CD4-positive, alpha-beta memory T cell (primary cell): Measurements from ENCODE around the gene C14orf93. TPM values are rescaled to one million over a fixed set of nuclear protein-coding genes. Genes with fewer than 3 reads are reported as not detected.

ENCODE experiments used
- CTCF ChIA-PET: fragments of 350-600 bp; sonication (Branson Sonifier 250); formaldehyde crosslinking; loops from one replicate; lab custom pipeline; 2021; ENCODE audit warnings: inconsistent platforms; ENCODE audit not compliant: partially characterized antibody; lab: Charles Lee
- POLR2A ChIA-PET: fragments of 350-600 bp; sonication (Branson Sonifier 250); formaldehyde crosslinking; loops from one replicate; lab custom pipeline; 2021; ENCODE audit not compliant: partially characterized antibody; lab: Charles Lee
- DNase-seq, 5 donors: peaks; one replicate each; pipeline versions ENCODE4 v3.0.0 to v3.0.0-alpha.2; 2020 to 2022; ENCODE audit warnings: mixed read lengths in 1 of 5
- H3K27ac ChIP-seq: one replicate; pipeline ENCODE4 v1.7.0; 2013; ENCODE audit warnings: low read depth, low read length
- H3K27me3 ChIP-seq: 2 replicates; pipeline ENCODE4 v1.7.0; 2013; ENCODE audit warnings: mild to moderate bottlenecking, low read length, moderate library complexity; ENCODE audit not compliant: insufficient read depth
- H3K36me3 ChIP-seq: 2 replicates; pipeline ENCODE4 v1.7.0; 2013; ENCODE audit warnings: mild to moderate bottlenecking, low read length, moderate library complexity; ENCODE audit not compliant: insufficient read depth
- H3K4me1 ChIP-seq: 2 replicates; pipeline ENCODE4 v1.7.0; 2013; ENCODE audit warnings: mild to moderate bottlenecking, low read length, moderate library complexity; ENCODE audit not compliant: insufficient read depth
- H3K4me3 ChIP-seq, 2 donors: one replicate each; pipeline ENCODE4 v1.7.0; 2013; ENCODE audit warnings: low read length in 2 of 2, mild to moderate bottlenecking in 1 of 2
- H3K9me3 ChIP-seq, 2 donors: one replicate each; pipeline ENCODE4 v1.7.0; 2013; ENCODE audit warnings: low read length in 2 of 2, control low read depth in 1 of 2; ENCODE audit not compliant: control insufficient read depth in 1 of 2
- H3K27ac Mint-ChIP-seq, 7 donors: one replicate each; pipeline ENCODE4 v1.8.0; 2020 to 2021; ENCODE audit warnings: mixed read lengths in 7 of 7, mild to moderate bottlenecking in 6 of 7, inconsistent platforms in 3 of 7, moderate library complexity in 3 of 7
- H3K27me3 Mint-ChIP-seq, 2 donors: one replicate each; pipeline ENCODE4 v1.8.0; 2020 to 2021; ENCODE audit warnings: mixed read lengths in 2 of 2
- H3K36me3 Mint-ChIP-seq, 2 donors: one replicate each; pipeline ENCODE4 v1.8.0; 2020 to 2021; ENCODE audit warnings: mixed read lengths in 2 of 2, inconsistent platforms in 1 of 2, mild to moderate bottlenecking in 1 of 2
- H3K4me1 Mint-ChIP-seq, 4 donors: one replicate each; pipeline ENCODE4 v1.8.0; 2020 to 2021; ENCODE audit warnings: mixed read lengths in 4 of 4, mild to moderate bottlenecking in 1 of 4
- H3K4me3 Mint-ChIP-seq, 8 donors: one replicate each; pipeline ENCODE4 v1.8.0; 2020 to 2021; ENCODE audit warnings: mixed read lengths in 8 of 8, mild to moderate bottlenecking in 7 of 8, moderate library complexity in 6 of 8, inconsistent platforms in 3 of 8
- H3K9me3 Mint-ChIP-seq, 8 donors: one replicate each; pipeline ENCODE4 v1.8.0; 2020 to 2021; ENCODE audit warnings: mixed read lengths in 8 of 8, mild to moderate bottlenecking in 5 of 8, inconsistent platforms in 3 of 8, moderate library complexity in 1 of 8
- intact Hi-C: fragments of 100-400 bp; cut with micrococcal nuclease; formaldehyde crosslinking; loops from one replicate; pipeline ENCODE4 v1.15.1; 2023
- polyA plus RNA-seq, 2 donors: library from polyadenylated mRNA; unstranded; fragments of 300-500 nt; fragmentation: Illumina TruSeq; gene quantifications; one replicate each; pipeline ENCODE4 v1.2.3, GENCODE V29; 2021
- total RNA-seq, 2 experiments: library from RNA; stranded (reverse); gene quantifications; one replicate each; pipeline ENCODE4 v1.2.3, GENCODE V29; 2021

Gene C14orf93
- total and polyA plus RNA-seq, 4 experiments from 2014 or later, result 6.0 to 13.3 (median 10.6) TPM

GRCh38 chr14:23028799-23029198 lies 18.9 kb upstream of the C14orf93 start:
- Histone ChIP-seq H3K9me3 (no peaks in the 10 kb centered on the region), H3K4me3 (no peak overlapping the region), H3K27ac (peak overlapping the region; percentile 18), H3K4me1 (peaks cover 40% of the 10 kb centered on the region), H3K27me3 (no peaks in the 10 kb centered on the region), H3K36me3 (peaks cover 26% of the 10 kb centered on the region)
- Mint-ChIP-seq H3K4me3 (peak overlapping the region in 7 of 8 donors; percentile 12 to 77 (median 52)), H3K27ac (peak overlapping the region; percentile 39 to 88 (median 54)), H3K36me3 (peaks cover 49% of the 10 kb centered on the region in 2 donors), H3K4me1 (peaks cover 34 to 60% (median 47%) of the 10 kb centered on the region in 4 donors), H3K27me3 (no peaks in the 10 kb centered on the region), H3K9me3 (peaks cover 0 to 3% (median 0%) of the 10 kb centered on the region in 8 donors)
- ChIA-PET CTCF (interaction anchor here (0.6 to 4.2 kb wide), 11 partner anchors 22 to 205 kb away, joined by 3 to 17 read pairs (median 3); partner anchors contain the start of gene CDH24), POLR2A (interaction anchor here (1.4 to 3.2 kb wide), 4 partner anchors 21 to 72 kb away, joined by 4 to 20 read pairs (median 5); partner anchors contain the start of genes ACIN1 and HAUS4)
- peak in 4 of 5 donors; percentile 36 to 47 (median 38) for DNase-seq
- intact Hi-C loops, result no loop called here

- Mint-ChIP-seq H3K4me3 (peak overlapping the region in 3 of 8 donors; percentile 49 to 62 (median 60)), H3K9me3 (peaks cover 0 to 1% (median 0%) of the 10 kb centered on the region in 8 donors), H3K36me3 (peaks cover 33 to 36% of the 10 kb centered on the region in 2 donors), H3K27ac (peak overlapping the region in 5 of 7 donors; percentile 19 to 68 (median 61)), H3K4me1 (peaks cover 32 to 53% (median 41%) of the 10 kb centered on the region in 4 donors), H3K27me3 (no peaks in the 10 kb centered on the region)
- no peak for DNase-seq
- Histone ChIP-seq H3K27ac (no peak overlapping the region), H3K36me3 (peaks cover 9% of the 10 kb centered on the region), H3K4me1 (peaks cover 46% of the 10 kb centered on the region), H3K27me3 (no peaks in the 10 kb centered on the region), H3K4me3 (no peak overlapping the region), H3K9me3 (no peaks in the 10 kb centered on the region)
- intact Hi-C loops, result no loop called here
- ChIA-PET CTCF (interaction anchor here (1.4 to 2.0 kb wide), 4 partner anchors 29 to 52 kb away, joined by 3 to 7 read pairs (median 4); no protein-coding TSS in a partner anchor), POLR2A (interaction anchor here (1.1 to 6.2 kb wide), 3 partner anchors 9 to 43 kb away, joined by 3 to 42 read pairs (median 5); partner anchors contain the start of gene AJUBA)
Observed at GRCh38 chr14:23025151-23025814, 15.3 kb upstream of the C14orf93 start.

GRCh38 chr14:23024612-23025075 lies 14.7 kb upstream of the C14orf93 start:
- Mint-ChIP-seq H3K4me3 (peak overlapping the region in 1 of 8 donors; percentile 62), H3K4me1 (peaks cover 33 to 53% (median 41%) of the 10 kb centered on the region in 4 donors)

GRCh38 chr14:23023795-23024152 lies 13.8 kb upstream of the C14orf93 start:
- intact Hi-C loops, result no loop called here
- Histone ChIP-seq H3K27ac (no peak overlapping the region), H3K4me1 (peaks cover 39% of the 10 kb centered on the region), H3K27me3 (no peaks in the 10 kb centered on the region), H3K36me3 (peaks cover 9% of the 10 kb centered on the region), H3K9me3 (no peaks in the 10 kb centered on the region), H3K4me3 (no peak overlapping the region)
- H3K4me3 Mint-ChIP-seq, result no peak overlapping the region
- no peak for DNase-seq
- CTCF ChIA-PET, result interaction anchor here (1.0 to 2.0 kb wide), 7 partner anchors 17 to 51 kb away, joined by 3 to 9 read pairs (median 4); partner anchors contain the start of gene CDH24
- peaks cover 0 to 1% (median 0%) of the 10 kb centered on the region in 8 donors for H3K9me3 Mint-ChIP-seq
- H3K36me3 Mint-ChIP-seq, result peaks cover 28 to 31% of the 10 kb centered on the region in 2 donors
- H3K27me3 Mint-ChIP-seq, result no peaks in the 10 kb centered on the region
- POLR2A ChIA-PET, result interaction anchor here (0.9 to 6.2 kb wide), 3 partner anchors 11 to 17 kb away, joined by 5 to 42 read pairs (median 7); partner anchors contain the start of gene PSMB5
- peak overlapping the region in 3 of 7 donors; percentile 38 to 41 (median 39) for H3K27ac Mint-ChIP-seq
- peaks cover 26 to 45% (median 34%) of the 10 kb centered on the region in 4 donors for H3K4me1 Mint-ChIP-seq

More at GRCh38 chr14:23024612-23025075, 14.7 kb upstream of the C14orf93 start:
- H3K27me3 Mint-ChIP-seq, result no peaks in the 10 kb centered on the region
- H3K36me3 ChIP-seq, result peaks cover 9% of the 10 kb centered on the region
- H3K9me3 ChIP-seq, result no peaks in the 10 kb centered on the region
- H3K27ac ChIP-seq, result no peak overlapping the region
- peaks cover 46% of the 10 kb centered on the region for H3K4me1 ChIP-seq
- no peak overlapping the region for H3K4me3 ChIP-seq
- H3K9me3 Mint-ChIP-seq, result peaks cover 0 to 1% (median 0%) of the 10 kb centered on the region in 8 donors
- DNase-seq, result no peak
- no peaks in the 10 kb centered on the region for H3K27me3 ChIP-seq
- ChIA-PET CTCF (interaction anchor here (1.0 to 2.0 kb wide), 7 partner anchors 18 to 52 kb away, joined by 3 to 9 read pairs (median 4); partner anchors contain the start of gene CDH24), POLR2A (interaction anchor here (1.7 to 6.2 kb wide), 2 partner anchors 8 to 18 kb away, joined by 5 to 42 read pairs; no protein-coding TSS in a partner anchor)
- peaks cover 33 to 36% of the 10 kb centered on the region in 2 donors for H3K36me3 Mint-ChIP-seq
- H3K27ac Mint-ChIP-seq, result peak overlapping the region in 3 of 7 donors; percentile 19 to 68 (median 61)
- intact Hi-C loops, result no loop called here

- Mint-ChIP-seq H3K4me3 (peak overlapping the region in 2 of 8 donors; percentile 2 to 27), H3K27ac (peak overlapping the region in 4 of 7 donors; percentile 22 to 83 (median 46)), H3K9me3 (peaks cover 0 to 1% (median 0%) of the 10 kb centered on the region in 8 donors), H3K4me1 (peaks cover 23 to 41% (median 31%) of the 10 kb centered on the region in 4 donors), H3K36me3 (peaks cover 26 to 29% of the 10 kb centered on the region in 2 donors), H3K27me3 (no peaks in the 10 kb centered on the region)
- Histone ChIP-seq H3K4me3 (no peak overlapping the region), H3K9me3 (no peaks in the 10 kb centered on the region), H3K27me3 (no peaks in the 10 kb centered on the region), H3K36me3 (peaks cover 9% of the 10 kb centered on the region), H3K27ac (no peak overlapping the region), H3K4me1 (peaks cover 33% of the 10 kb centered on the region)
- POLR2A ChIA-PET, result interaction anchor here (0.9 to 6.2 kb wide), 3 partner anchors 11 to 16 kb away, joined by 5 to 42 read pairs (median 7); partner anchors contain the start of gene PSMB5
- CTCF ChIA-PET, result interaction anchor here (1.0 to 2.0 kb wide), 5 partner anchors 17 to 35 kb away, joined by 3 to 9 read pairs (median 4); partner anchors contain the start of gene CDH24
- DNase-seq, result no peak
- intact Hi-C loops, result no loop called here
Observed at GRCh38 chr14:23023022-23023794, 13.3 kb upstream of the C14orf93 start.

GRCh38 chr14:23021889-23022442 lies 12.0 kb upstream of the C14orf93 start:
- intact Hi-C loops, result no loop called here
- H3K4me1 Mint-ChIP-seq, result peaks cover 21 to 33% (median 26%) of the 10 kb centered on the region in 4 donors
- ChIA-PET CTCF (interaction anchor here (1.4 to 4.0 kb wide), 2 partner anchors 27 to 35 kb away, joined by 3 to 15 read pairs; no protein-coding TSS in a partner anchor), POLR2A (interaction anchor here (0.8 to 6.2 kb wide), 3 partner anchors 11 to 15 kb away, joined by 3 to 42 read pairs (median 3); partner anchors contain the start of gene PSMB5)
- Histone ChIP-seq H3K27ac (no peak overlapping the region), H3K36me3 (peaks cover 9% of the 10 kb centered on the region), H3K4me1 (peaks cover 28% of the 10 kb centered on the region), H3K27me3 (no peaks in the 10 kb centered on the region), H3K9me3 (no peaks in the 10 kb centered on the region), H3K4me3 (no peak overlapping the region)
- peak overlapping the region in 1 of 8 donors; percentile 36 for H3K4me3 Mint-ChIP-seq
- peak overlapping the region in 4 of 7 donors; percentile 7 to 89 (median 68) for H3K27ac Mint-ChIP-seq
- peaks cover 0 to 1% (median 0%) of the 10 kb centered on the region in 8 donors for H3K9me3 Mint-ChIP-seq
- peaks cover 20 to 24% of the 10 kb centered on the region in 2 donors for H3K36me3 Mint-ChIP-seq
- H3K27me3 Mint-ChIP-seq, result no peaks in the 10 kb centered on the region
- DNase-seq, result no peak
